Measurements from ENCODE around the gene XRCC1.

DNA sequence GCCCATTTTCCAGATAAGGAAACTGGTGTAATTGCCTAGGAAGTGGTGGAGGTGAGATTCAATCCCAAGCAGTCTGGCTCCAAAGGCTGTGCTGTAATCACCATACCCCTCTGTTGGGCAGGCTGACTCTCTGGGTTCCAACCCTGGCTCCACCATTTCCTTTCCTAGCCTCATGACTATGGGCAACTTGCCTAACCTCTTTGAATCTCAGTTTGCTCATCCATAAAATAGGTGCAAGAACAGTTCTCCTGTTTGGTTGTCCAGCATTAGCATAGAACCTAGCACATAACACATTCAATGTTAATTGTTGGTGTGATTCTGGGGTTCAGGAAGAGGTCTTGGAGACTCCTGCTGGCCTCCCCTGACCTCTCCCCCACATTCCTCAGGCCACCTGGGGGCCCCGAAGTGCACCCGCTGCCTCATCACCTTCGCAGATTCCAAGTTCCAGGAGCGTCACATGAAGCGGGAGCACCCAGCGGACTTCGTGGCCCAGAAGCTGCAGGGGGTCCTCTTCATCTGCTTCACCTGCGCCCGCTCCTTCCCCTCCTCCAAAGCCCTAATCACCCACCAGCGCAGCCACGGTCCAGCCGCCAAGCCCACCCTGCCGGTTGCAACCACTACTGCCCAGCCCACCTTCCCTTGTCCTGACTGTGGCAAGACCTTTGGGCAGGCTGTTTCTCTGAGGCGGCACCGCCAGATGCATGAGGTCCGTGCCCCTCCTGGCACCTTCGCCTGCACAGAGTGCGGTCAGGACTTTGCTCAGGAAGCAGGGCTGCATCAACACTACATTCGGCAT, 23.3 kb upstream of the XRCC1 start:
- TF ChIP-seq EZH2phosphoT487 (IDR thresholded peaks at IDR 0.05; ENCODE audit: insufficient read depth, low read depth) (no peak), EZH2 (IDR thresholded peaks at IDR 0.05; ENCODE audit: insufficient read depth, poor library complexity, severe bottlenecking) (no peak)
